Brain pericyte (primary cell): ENCODE results near the gene WNT9B.
A peak's percentile ranks its signal among the peaks of the same experiment; 100 is the strongest.
"Not testable (repeated sequence)": the region's sequence is repeated elsewhere in the genome, so short reads cannot be mapped to it uniquely, and the experiment has no call there.

Experiments
- DNase-seq: peaks from one replicate; pipeline ENCODE4 v3.0.0-alpha.2; 2012; ENCODE audit warnings: low read depth, low spot score

Gene WNT9B

GRCh38 chr17:46910179-46910927 is 59.0 kb downstream of the WNT9B start:
- DNase-seq: no peak

GRCh38 chr17:46911311-46911710 is 59.9 kb downstream of the WNT9B start:
- DNase-seq: no peak

- no peak for DNase-seq
Observed at GRCh38 chr17:46915596-46915995, 64.2 kb downstream of the WNT9B start.

- DNase-seq: no peak
Observed at GRCh38 chr17:46916211-46916610, 64.8 kb downstream of the WNT9B start.

- no peak for DNase-seq
Observed at GRCh38 chr17:46916623-46917022, 65.2 kb downstream of the WNT9B start.

- DNase-seq: no peak
Observed at GRCh38 chr17:46917041-46917440, 65.7 kb downstream of the WNT9B start.

GRCh38 chr17:46917516-46917915 is 66.1 kb downstream of the WNT9B start:
- no peak for DNase-seq

GRCh38 chr17:46921962-46922361 is 70.6 kb downstream of the WNT9B start:
- DNase-seq: not testable (repeated sequence)

GRCh38 chr17:46922487-46922803 is 71.1 kb downstream of the WNT9B start:
- DNase-seq: no peak

GRCh38 chr17:46922804-46923635 is 71.6 kb downstream of the WNT9B start, which contains the start of gene GOSR2:
Gene GOSR2, plus strand, starts transcription at chr17:46923160. Its CDS starts 33 bp downstream, at chr17:46923193.
- DNase-seq: peak; percentile 92

GRCh38 chr17:46925185-46925868 is 73.9 kb downstream of the WNT9B start:
- DNase-seq: no peak

GRCh38 chr17:46928467-46929261 is 77.3 kb downstream of the WNT9B start:
- DNase-seq: no peak

GRCh38 chr17:46929413-46929812 is 78.0 kb downstream of the WNT9B start:
- DNase-seq: no peak

- no peak for DNase-seq
Observed at GRCh38 chr17:46930051-46930450, 78.7 kb downstream of the WNT9B start.

- no peak for DNase-seq
Observed at GRCh38 chr17:46931596-46931995, 80.2 kb downstream of the WNT9B start.

GRCh38 chr17:46935658-46936266 is 84.4 kb downstream of the WNT9B start:
- DNase-seq: no peak
